ENCODE measurements around the gene JAKMIP2.

The JAKMIP2 gene

DNA sequence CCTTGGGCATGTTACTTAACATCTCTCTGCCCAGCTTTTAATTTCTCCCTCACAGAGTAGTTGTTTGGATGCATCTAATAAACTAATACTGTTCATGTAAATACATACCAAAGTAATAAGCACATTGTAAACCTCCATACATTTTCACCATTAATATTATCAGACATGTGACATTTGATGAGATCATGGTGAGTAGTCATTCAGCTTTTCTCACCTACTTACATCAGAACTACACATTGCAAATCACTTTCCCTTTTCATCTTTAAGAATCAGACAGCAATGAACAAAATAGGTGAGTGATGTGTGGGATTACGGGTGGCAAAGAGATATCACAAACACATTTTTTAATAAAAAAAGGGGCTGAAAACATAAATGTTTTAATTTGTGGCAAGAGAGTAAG lies 89.3 kb downstream of the JAKMIP2 start:
- no peak for DNase-seq

DNA sequence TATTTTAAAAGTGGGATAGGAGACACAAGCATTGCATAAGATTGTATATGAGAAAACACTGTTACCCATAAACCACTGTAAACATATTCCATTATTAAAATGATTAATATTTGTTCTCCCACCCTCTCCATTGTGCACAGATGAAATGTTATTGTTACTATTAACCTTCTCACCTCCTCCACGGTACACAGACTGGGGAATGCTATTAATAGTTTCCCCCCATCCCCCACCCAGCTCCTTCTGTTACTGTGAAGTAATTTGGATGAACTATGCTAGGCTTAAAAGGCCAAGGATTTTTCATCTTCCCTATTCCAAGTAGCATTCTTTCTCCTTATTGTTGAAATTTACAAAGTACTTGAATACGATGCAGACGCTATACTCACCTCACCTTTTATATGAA lies 91.4 kb downstream of the JAKMIP2 start:
- DNase-seq = no peak

DNA sequence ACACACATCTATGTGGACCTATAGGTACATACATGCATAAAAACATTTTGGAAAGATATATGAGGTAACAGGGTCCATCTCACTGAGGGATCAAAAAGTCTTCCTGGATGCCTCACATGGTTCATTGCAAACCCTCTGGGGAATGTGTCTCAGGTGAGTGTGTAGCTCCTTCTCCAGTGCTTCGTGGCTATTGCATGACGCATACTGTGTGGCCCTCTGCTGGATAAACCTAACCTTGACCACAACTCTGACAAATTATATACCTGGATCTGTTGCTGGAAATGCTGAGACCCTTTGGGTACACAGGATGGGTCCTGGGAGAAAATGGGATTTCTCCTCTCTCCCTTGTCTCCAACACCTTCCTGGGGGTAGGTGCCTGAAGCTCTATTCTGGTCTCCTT lies 91.9 kb downstream of the JAKMIP2 start:
- no peak for DNase-seq

DNA sequence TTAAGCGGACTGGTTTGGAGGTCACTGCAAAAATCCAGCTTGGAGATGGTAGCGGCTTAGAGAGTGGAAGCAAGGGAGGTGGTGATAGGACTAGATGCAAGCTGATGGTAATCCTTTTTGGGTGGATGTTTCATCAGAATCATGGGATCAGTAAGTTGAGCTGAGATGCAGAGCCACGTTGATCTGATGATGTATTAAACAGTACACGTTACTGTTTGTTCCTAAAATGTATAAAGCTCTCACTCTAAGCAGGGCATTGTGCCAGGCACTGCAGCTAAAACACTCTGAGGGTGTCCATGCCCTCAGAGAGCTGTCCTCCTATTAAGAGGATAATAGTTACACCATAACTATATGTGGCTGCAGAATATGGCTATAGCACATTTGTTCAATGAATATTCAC lies 93.1 kb downstream of the JAKMIP2 start:
- DNase-seq = no peak

DNA sequence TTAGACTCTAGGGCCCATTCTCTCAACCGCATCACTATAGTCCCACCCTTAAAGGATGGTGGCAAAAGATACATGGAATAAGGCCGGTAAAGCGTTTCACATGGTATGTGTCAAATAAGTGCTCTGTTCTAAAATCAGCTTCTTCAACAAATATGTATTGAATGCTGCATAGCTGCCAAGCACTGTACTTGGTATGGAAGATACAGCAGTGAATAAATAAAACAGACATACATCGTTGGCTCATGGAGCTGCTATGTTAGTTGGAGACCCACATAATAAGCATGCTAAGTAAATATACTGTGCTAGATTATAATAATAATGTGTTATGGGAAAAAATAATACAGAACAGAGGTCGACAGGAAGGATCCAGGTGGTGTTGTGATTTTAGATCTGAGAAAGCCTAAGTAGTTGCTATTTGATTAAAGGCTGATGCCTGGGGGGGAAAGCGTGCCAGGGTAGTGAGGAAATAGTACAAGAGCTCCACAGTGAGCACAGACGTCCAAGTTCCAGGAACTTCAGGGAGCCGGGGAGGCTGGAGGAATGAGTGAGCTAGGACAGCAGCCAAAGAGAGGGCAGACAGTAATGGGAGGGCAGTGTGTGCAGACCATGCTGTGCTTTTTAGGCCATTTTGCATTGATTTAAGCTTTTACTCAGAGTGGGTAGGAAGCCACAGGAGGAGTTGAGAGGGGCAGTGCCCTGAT lies 93.7 kb downstream of the JAKMIP2 start:
- DNase-seq = no peak

DNA sequence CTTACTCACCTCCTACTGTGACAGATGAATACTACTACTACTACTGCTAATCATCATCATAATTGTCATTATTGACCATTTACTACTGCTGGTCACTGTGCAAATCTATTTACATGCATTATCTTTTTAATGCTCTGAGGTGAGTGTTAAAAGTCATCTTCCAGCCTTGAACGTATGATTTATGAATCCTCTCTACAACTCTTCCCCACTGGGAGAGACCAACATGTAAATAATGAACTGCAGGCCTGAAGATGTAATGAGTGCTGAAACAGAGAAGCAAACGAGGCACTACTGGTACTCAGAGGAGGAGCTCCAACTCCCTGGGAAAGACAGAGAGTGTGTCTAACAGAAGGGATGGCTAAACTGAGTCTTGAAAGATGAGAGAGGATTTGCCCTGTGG lies 95.4 kb downstream of the JAKMIP2 start:
- DNase-seq = no peak

DNA sequence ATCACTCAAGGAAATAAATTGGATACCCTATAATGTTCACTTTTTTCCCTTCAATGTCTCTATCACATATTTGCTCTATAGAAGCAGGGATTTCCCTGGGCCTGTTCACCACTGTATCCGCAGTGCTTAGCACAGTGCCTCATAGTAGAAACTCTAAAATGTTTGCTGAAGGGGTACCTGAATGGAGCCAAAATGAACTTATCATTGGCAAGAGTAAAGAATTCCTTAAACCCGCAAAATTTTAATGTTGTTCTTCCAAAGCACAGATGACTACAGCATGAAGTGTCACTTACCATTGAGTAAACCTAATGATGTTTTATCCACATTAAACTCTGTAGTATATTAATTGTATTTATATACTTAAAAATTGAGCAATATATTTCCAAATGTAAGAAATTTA lies 96.1 kb downstream of the JAKMIP2 start:
- no peak for DNase-seq

DNA sequence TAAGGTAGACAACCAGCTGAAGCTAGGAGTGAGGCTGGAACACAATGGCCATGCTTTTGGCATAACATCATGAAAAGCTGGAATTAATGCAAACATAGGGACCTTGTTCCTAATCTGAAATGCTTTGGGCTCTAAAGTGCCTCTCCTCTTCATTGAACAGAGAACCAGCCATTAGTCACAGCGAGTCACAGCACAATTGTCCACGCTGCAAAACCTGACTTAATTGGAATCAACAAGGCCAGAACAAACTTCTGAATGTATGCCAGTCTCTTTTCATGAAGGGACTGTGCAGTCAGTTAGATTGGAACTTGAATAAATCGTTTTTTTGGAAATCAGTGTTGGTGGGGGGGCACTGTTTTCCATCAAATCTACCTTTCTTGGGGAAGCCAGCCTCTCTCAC lies 96.5 kb downstream of the JAKMIP2 start:
- DNase-seq = no peak

DNA sequence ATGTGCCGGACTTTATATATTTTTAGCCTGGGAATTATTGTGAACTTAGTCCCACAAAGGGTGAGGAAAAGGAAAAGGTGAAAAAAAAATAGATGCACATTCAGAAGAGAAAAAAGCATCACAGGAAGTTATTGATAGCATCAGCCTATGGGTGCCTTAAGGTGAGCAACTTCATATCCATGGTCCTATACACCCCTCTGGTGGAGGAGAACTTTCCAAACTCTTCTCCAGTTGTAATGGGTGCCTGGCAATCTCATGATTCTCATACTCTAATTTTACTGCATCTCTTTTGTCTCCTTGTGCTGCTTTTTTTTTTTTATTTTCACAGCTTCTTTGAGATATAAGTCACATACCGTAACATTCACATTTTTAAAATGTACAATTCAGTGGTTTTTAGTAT lies 107.4 kb downstream of the JAKMIP2 start:
- no peak for DNase-seq

DNA sequence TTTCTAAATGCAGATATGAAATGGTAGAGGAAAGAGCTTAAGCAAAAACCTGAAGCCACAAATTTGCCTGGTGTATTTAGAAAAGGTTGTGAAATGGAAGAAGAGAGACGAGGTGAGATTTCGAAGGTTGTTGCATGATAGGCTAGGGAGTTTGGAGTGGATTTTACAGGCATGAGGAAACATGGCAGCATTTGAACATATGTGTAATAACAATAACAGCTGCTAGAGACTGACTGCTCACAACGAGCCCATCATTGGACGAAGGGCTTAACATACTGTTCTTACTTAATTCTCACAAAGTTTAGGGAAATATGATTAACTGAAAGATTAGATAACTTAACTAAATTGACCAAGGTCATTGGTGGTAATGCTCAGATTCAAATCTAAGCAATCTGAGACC lies 108.1 kb downstream of the JAKMIP2 start:
- peak; percentile 41 for DNase-seq

GRCh38 chr5:147673791-147674190 lies 108.7 kb downstream of the JAKMIP2 start:
- DNase-seq = no peak

GRCh38 chr5:147673266-147673665 lies 109.3 kb downstream of the JAKMIP2 start:
- DNase-seq = peak; percentile 95

- no peak for DNase-seq
These were observed 111.2 kb downstream of the JAKMIP2 start for GRCh38 chr5:147671365-147671764.

GRCh38 chr5:147670815-147671214 lies 111.7 kb downstream of the JAKMIP2 start:
- DNase-seq = no peak

GRCh38 chr5:147669169-147669869 lies 113.2 kb downstream of the JAKMIP2 start:
- DNase-seq = no peak

GRCh38 chr5:147668385-147668784 lies 114.1 kb downstream of the JAKMIP2 start:
- no peak for DNase-seq

- no peak for DNase-seq
These were observed 115.2 kb downstream of the JAKMIP2 start for GRCh38 chr5:147667363-147667762.

- DNase-seq = no peak
These were observed 116.1 kb downstream of the JAKMIP2 start for GRCh38 chr5:147666419-147666818.

- no peak for DNase-seq
These were observed 121.0 kb downstream of the JAKMIP2 start for GRCh38 chr5:147661541-147661940.

- no peak for DNase-seq
These were observed 123.2 kb downstream of the JAKMIP2 start for GRCh38 chr5:147659166-147659929.

GRCh38 chr5:147658293-147658932 lies 124.1 kb downstream of the JAKMIP2 start:
- DNase-seq = peak; percentile 41

- no peak for DNase-seq
These were observed 133.9 kb downstream of the JAKMIP2 start for GRCh38 chr5:147648597-147648996.

GRCh38 chr5:147645197-147645596 lies 137.3 kb downstream of the JAKMIP2 start:
- no peak for DNase-seq

Measured in NCI-H524 treated with DMSO at 0.1 percent for 48 hours (cell line).